Esophagus muscularis mucosa (tissue), 4 donors: ENCODE results near the gene NKX2-1.

Source experiments
- CTCF ChIP-seq, 3 experiments: fragments of 200-600 bp in 2 of 3; fragments of 450-650 bp in 1 of 3; sonication (generic) in 2 of 3; IDR thresholded peaks; one replicate each; pipeline ENCODE4 v1.5.1; 2017 to 2019; ENCODE audit warnings: antibody characterized with exemption in 3 of 3, mild to moderate bottlenecking in 2 of 3, moderate library complexity in 1 of 3
- EP300 ChIP-seq: sonication (generic); formaldehyde crosslinking; IDR thresholded peaks from one replicate; pipeline ENCODE4 v1.6.1; 2017; ENCODE audit warnings: antibody characterized with exemption
- POLR2AphosphoS5 ChIP-seq, 2 donors: sonication (generic); formaldehyde crosslinking; IDR thresholded peaks; one replicate each; pipeline ENCODE4 v1.6.1; 2017; ENCODE audit warnings: antibody characterized with exemption in 2 of 2

GRCh38 chr14:36479344-36479743 is 40.7 kb downstream of the NKX2-1 start:
- no peak for TF ChIP-seq CTCF (IDR thresholded peaks at IDR 0.05)
- TF ChIP-seq POLR2AphosphoS5 (IDR thresholded peaks at IDR 0.05), result no peak
- TF ChIP-seq EP300, result no peak
